Measurements from ENCODE around the gene PTPN23.

Gene PTPN23

GRCh38 chr3:47419083-47420043 is 38.5 kb downstream of the PTPN23 start:
- no peak for TF ChIP-seq PATZ1 (CRISPR knock-in tag; IDR thresholded peaks at IDR 0.05; ENCODE audit: borderline replicate concordance)
- TF ChIP-seq POU6F1 (CRISPR knock-in tag; IDR thresholded peaks at IDR 0.05; ENCODE audit: borderline replicate concordance, low read depth) = no peak
- TF ChIP-seq SNAI2 (CRISPR knock-in tag; IDR thresholded peaks at IDR 0.05) = no peak
- ATAC-seq = no peak

- ATAC-seq = no peak
- TF ChIP-seq ESRRG (CRISPR knock-in tag; IDR thresholded peaks at IDR 0.05) = no peak
- TF ChIP-seq ARNTL (CRISPR knock-in tag; IDR thresholded peaks at IDR 0.05; ENCODE audit: borderline replicate concordance, low read depth) = no peak
- TF ChIP-seq ZFP30 (CRISPR knock-in tag; IDR thresholded peaks at IDR 0.05) = no peak
- no peak for TF ChIP-seq CREB5 (CRISPR knock-in tag; IDR thresholded peaks at IDR 0.05; ENCODE audit: low read depth)
- no peak for TF ChIP-seq TOX (CRISPR knock-in tag; IDR thresholded peaks at IDR 0.05; ENCODE audit: borderline replicate concordance)
- no peak for TF ChIP-seq CSDC2 (CRISPR knock-in tag; IDR thresholded peaks at IDR 0.05)
- no peak for TF ChIP-seq TSHZ2 (CRISPR knock-in tag; IDR thresholded peaks at IDR 0.05)
- TF ChIP-seq SNAI2 (CRISPR knock-in tag; IDR thresholded peaks at IDR 0.05) = no peak
- TF ChIP-seq OSR1 (CRISPR knock-in tag; IDR thresholded peaks at IDR 0.05) = no peak
- TF ChIP-seq GLIS3 (CRISPR knock-in tag; IDR thresholded peaks at IDR 0.05) = no peak
- TF ChIP-seq PATZ1 (CRISPR knock-in tag; IDR thresholded peaks at IDR 0.05; ENCODE audit: borderline replicate concordance) = no peak
- TF ChIP-seq POU6F1 (CRISPR knock-in tag; IDR thresholded peaks at IDR 0.05; ENCODE audit: borderline replicate concordance, low read depth) = no peak
- no peak for TF ChIP-seq BACH2 (CRISPR knock-in tag; IDR thresholded peaks at IDR 0.05; ENCODE audit: borderline replicate concordance)
- TF ChIP-seq TCF4 (CRISPR knock-in tag; IDR thresholded peaks at IDR 0.05; ENCODE audit: borderline replicate concordance) = no peak
- no peak for TF ChIP-seq ZC3H10 (CRISPR knock-in tag; IDR thresholded peaks at IDR 0.05)
- no peak for TF ChIP-seq RARB (CRISPR knock-in tag; IDR thresholded peaks at IDR 0.05)
- TF ChIP-seq ZNF565 (CRISPR knock-in tag; conservative IDR thresholded peaks at IDR 0.05; ENCODE audit: low read depth) = no peak
Measured at GRCh38 chr3:47420044-47420430, 39.2 kb downstream of the PTPN23 start.
